Epithelial cell of proximal tubule (primary cell): ENCODE measurements around the gene RPS28. TPM values are rescaled to one million over a fixed set of nuclear protein-coding genes. Genes with fewer than 3 reads are reported as not detected.
"Not testable (repeated sequence)": the region's sequence is repeated elsewhere in the genome, so short reads cannot be mapped to it uniquely, and the experiment has no call there.

Experiments used
- DNase-seq: peaks from one replicate; pipeline ENCODE4 v3.0.0-alpha.2; 2011; ENCODE audit warnings: low read depth
- H3K4me3 ChIP-seq: 2 replicates; pipeline ENCODE4 v1.5.1; 2011; ENCODE audit warnings: low read depth, mild to moderate bottlenecking, low read length
- total RNA-seq: library from RNA; depleted of rRNA; stranded (reverse); fragments of >200 nt; gene quantifications from 2 replicates; pipeline ENCODE4 v1.2.3, GENCODE V29; 2015
- TF ChIP-seq, protein P1 (sequence below): conservative IDR thresholded peaks from 2 replicates; pipeline ENCODE4 v1.5.1; 2012; ENCODE audit warnings: low read depth, mild to moderate bottlenecking, low read length

RPS28 gene
- total RNA-seq, 1 donor from 2014 or later = 508 TPM

DNA sequence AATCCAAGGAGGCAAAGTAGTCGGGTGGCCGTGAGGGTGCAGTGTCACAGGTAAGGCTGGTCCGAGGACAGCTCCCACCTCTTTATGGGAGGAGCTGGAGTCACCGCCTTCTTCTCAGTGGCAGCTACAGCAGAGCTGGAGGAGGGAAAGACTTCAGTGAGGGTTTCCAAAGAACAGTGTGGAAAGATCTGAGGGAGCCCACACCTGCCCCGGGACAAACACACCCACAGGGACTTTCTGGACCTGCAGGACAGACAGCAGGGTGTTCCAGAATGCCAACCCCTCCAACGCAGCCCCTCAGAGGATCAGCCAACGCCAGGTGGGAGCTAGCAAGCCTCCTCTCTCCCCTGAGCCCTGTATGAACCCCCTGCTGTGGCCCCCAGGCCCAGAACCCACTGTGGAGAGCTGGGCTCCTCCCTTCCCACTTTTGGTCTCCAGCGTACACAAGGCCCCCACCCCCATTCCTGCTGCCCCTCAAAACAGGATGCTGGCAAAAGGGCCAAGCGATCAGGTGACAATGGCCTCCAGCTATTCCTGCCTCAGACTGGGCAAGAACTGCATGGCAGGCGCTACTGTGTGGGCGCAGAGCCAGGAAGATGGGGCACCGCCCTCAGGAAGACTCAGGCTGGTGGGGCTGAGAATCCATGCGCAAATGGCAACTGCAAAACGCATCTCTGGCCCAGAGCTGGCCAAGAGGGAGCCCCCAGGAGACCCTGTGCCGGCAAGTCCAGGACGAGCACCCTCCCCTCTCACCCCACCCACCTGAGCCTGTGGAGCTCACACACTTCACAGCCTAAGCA, 9.6 kb upstream of the RPS28 start:
- H3K4me3 ChIP-seq = no peak overlapping the region
- TF ChIP-seq, protein P1, sequence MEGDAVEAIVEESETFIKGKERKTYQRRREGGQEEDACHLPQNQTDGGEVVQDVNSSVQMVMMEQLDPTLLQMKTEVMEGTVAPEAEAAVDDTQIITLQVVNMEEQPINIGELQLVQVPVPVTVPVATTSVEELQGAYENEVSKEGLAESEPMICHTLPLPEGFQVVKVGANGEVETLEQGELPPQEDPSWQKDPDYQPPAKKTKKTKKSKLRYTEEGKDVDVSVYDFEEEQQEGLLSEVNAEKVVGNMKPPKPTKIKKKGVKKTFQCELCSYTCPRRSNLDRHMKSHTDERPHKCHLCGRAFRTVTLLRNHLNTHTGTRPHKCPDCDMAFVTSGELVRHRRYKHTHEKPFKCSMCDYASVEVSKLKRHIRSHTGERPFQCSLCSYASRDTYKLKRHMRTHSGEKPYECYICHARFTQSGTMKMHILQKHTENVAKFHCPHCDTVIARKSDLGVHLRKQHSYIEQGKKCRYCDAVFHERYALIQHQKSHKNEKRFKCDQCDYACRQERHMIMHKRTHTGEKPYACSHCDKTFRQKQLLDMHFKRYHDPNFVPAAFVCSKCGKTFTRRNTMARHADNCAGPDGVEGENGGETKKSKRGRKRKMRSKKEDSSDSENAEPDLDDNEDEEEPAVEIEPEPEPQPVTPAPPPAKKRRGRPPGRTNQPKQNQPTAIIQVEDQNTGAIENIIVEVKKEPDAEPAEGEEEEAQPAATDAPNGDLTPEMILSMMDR = no peak
- no peak for DNase-seq

DNA sequence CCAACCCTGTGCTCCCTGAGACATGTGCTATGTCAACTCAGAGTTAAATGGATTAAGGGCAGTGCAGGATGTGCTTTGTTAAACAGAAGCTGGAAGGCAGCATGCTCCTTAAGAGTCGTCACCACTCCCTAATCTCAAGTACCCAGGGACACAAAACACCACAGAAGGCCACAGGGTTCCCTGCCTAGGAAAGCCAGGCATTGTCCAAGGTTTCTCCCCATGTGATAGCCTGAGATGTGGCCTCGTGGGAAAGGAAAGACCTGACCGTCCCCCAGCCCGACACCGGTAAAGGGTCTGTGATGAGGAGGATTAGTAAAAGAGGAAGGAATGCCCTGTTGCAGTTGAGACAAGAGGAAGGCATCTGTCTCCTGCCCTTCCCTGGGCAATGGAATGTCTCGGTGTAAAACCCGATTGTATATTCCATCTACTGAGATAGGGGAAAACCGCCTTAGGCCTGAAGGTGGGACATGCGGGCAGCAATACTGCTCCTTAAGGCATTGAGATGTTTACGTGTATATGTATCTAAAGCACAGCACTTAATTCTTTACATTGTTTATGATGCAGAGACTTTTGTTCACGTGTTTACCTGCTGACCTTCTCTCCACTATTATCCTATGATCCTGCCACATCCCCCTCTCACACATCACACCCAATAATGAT, 6.2 kb upstream of the RPS28 start:
- H3K4me3 ChIP-seq, DNase-seq: not testable (repeated sequence)

DNA sequence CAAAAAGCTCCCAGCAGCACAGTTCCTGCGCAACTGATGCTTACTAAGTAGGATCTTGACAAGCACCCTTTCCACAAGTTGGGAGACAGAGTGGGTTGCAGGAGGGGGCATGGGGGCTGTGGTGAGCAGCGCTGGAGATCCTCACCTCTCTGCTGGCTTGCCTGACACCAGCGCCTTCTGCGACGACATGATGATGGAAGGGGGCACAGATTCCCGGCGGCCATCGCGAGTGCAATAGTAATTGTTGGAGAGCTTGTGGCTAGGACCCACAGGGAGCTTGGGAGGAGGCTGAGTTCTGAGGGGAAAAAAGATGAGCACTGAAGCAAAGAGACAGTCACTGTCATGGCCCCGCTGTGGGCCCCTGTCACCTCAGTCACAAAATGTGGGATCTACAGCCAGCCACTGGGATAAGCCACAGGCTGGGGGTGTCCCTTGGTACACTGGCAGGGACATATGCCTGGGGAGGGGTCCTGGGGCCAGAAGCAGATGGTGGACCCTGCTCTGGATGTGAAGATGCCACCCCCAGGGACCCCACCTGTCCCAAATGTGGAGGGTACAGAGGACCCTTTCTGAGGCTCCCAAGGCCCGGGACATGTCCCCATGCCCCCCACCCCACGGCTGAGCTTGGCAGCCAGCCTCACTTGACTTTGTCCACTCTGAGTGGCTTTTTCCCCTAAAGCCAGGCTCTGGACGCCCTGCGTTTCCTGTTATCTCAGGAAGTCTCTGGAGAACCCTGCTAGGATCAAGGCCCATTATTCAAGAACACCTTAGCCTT, 4.8 kb upstream of the RPS28 start:
- TF ChIP-seq, protein P1 = no peak
- H3K4me3 ChIP-seq = no peak overlapping the region
- DNase-seq = no peak

DNA sequence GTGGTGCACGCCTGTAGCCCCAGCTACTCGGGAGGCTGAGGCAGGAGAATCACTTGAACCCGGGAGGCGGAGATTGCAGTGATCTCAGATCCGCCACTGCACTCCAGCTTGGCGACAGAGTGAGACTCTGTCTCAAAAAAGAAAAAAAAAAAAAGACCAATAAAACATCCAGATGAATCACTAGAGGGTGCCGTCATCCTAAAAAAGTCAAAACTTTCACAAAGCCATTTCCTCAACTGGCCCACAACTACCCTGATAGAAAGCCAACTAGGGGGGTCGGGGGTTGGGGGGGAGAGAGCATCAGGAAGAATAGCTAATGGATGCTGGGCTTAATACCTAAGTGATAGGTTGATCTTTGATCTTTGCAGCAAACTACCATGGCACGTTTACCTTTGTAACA, 2.5 kb upstream of the RPS28 start:
- DNase-seq, H3K4me3 ChIP-seq: not testable (repeated sequence)

DNA sequence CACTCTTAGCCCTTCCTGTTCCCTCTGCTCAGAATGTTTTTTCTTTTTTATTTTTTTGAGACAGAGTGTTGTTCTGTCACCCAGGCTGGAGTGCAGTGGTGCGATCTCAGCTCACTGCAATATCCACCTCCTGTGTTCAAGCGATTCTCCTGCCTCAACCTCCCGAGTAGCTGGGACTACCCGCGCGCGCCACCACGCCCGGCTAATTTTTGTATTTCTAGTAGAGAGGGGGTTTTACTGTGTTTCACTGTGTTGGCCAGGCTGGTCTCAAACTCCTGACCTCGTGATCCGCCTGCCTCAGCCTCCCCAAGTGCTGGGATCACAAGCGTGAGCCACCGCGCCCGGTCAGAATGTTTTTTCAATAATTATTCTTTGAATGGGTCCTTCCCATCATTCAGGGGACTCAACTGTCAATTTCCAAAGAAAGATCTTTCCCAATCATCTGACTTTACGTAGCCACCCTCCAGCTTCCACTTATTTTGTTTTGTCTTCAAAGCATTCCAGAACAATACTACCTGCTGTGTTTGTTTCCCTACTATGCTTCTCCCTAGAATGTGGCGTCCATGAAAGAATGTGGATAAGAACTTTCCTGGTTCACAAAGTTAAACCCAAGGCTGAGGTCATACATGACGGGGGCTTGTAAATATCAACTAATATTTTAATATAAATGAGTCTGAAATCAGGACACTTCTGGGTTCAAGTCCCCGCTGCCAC, 1.3 kb upstream of the RPS28 start:
- peak overlapping the region; percentile 94 for H3K4me3 ChIP-seq
- TF ChIP-seq, protein P1 = no peak
- DNase-seq = no peak

DNA sequence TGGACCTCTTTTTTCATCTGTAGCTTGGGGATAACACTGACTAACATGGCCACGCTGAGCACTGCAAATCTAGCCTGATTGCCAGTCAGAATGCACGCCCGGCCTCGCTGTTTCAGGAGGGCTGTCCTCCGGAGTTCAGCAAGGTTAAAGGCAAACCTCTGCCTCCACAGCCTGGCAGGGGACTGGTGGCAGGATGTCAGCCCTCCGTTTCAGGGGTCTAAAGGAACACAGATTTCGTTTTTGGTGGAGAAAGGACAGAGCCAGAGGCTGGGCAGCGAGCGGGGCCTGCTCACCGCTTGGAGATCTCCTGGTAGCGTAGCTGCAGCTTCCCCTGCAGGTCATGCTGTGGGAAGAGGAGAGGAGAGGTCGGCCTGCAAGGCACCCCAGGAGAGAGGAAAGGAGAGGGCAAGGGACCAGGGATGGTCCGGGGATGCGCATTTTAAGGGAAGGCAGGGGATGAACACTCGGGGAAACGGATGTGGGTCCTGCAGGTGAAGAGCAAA, 681 bp upstream of the RPS28 start:
- no peak for DNase-seq
- TF ChIP-seq, protein P1 = no peak
- peak overlapping the region; percentile 94 for H3K4me3 ChIP-seq

DNA sequence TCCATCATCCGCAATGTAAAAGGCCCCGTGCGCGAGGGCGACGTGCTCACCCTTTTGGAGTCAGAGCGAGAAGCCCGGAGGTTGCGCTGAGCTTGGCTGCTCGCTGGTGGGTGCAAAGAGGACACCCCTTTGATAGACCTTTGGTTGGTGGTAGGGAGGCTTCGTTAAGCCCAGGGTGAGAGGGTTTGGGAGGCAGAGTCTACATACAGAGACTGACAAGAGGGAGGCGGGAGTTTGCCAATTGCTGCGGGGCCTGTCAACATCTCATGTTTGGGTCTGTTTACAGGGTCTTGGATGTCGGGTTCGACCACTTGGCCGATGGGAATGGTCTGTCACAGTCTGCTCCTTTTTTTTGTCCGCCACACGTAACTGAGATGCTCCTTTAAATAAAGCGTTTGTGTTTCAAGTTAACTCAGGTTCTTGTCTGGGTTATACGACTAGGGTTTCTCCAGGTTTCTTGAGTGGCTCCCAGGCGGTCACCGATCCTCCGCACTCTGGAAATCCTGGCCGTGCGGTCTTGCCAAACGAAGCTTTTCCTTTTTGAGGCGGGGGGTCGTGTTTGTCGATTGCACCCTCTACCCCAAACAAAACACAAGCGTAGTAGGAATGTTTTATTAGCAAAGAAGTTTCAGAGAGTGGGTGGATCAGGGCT, 816 bp downstream of the RPS28 start:
- no peak for DNase-seq
- H3K4me3 ChIP-seq = peak overlapping the region; percentile 94
- TF ChIP-seq, protein P1 = no peak
